AG08395 (cell line): ENCODE measurements around the gene TGM3.

Source experiments
- DNase-seq: peaks from one replicate; pipeline ENCODE4 v3.0.0; 2012; ENCODE audit warnings: mixed read lengths, low spot score

The TGM3 gene

DNA sequence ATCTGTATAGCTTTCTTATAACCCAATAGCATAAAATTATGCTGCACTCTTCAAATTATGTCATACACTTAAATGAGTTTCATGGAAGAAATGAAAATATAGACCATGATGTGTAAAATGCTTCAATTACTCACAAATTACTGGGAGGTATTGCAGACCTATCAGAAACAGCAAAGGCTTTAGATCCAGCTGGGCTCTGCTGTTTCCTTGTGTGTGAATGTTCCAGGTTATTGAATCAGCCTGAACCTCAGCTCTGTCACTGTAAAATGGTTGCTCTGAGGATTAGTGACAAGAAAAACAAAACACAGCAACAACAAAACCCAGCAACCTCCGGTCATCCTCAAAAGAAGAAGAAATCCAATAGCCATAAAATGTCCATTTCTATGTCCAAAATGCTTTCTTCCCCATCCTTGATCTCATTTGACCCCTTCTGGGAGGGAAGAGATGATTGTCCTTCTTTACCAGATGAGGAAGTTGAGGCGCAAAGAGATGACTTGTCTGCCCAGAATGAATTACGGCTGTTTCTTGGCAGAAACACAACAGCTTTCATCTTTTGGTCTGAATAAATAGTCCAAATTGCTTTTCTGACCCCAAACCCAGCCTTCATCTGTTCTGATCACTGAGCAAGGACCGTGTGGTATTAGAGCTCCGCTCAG lies 42.7 kb downstream of the TGM3 start:
- DNase-seq, result no peak

DNA sequence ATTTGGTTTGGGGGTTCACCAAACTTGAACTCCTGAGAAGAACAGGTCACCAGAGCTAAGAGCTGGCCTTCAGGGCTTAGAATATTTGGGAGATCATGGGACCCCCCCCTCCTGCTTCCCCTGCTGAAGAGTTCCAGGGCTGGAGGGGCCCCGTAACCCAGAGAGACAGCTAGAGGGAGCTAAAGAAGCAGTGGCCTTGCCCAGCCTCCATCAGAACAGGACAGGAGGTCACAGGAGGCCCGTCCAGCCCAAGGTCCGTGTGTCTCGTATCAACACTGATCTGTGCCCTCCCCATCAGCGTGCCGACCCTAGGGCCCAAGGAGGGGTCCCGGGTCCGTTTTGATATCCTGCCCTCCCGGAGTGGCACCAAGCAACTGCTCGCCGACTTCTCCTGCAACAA lies 44.3 kb downstream of the TGM3 start:
- no peak for DNase-seq

DNA sequence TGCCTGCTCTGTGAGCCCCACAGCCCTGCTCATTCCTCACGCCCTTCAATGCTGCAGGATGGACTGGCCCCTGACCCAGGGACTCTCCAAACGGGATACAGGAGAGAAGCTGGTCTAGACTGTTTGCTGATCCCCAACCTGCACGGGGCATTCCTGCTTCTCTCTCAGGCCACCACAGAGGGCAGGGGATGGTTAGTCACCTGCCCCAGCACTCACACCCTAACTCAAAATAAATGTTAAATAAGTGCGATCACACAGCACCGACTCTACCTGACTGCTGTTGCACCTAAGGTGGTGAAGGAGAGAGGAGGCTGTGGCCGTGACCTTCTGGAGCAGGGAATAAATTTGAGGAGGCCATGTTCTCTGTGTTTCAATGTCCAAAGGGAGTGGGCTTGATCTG lies 45.0 kb downstream of the TGM3 start:
- no peak for DNase-seq

DNA sequence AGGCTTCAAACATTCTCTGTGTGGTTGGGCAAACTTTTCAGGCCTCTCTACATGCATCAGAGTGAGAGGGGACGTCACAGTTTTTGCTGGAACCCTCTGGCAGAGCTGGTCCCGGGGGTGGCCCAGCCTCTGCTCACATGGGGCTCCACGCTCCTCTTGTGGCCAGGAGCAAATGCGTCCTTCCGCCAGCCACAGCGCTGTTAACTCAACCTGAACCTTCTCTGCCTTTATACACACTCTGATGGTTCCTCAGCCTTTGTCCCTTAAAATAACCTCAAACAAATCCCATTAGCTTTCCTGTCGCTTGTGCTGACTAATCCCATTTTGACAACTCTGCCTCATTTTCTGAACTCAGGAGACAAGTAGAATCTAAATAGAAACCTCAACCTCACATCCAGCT lies 45.5 kb downstream of the TGM3 start:
- DNase-seq, result no peak

DNA sequence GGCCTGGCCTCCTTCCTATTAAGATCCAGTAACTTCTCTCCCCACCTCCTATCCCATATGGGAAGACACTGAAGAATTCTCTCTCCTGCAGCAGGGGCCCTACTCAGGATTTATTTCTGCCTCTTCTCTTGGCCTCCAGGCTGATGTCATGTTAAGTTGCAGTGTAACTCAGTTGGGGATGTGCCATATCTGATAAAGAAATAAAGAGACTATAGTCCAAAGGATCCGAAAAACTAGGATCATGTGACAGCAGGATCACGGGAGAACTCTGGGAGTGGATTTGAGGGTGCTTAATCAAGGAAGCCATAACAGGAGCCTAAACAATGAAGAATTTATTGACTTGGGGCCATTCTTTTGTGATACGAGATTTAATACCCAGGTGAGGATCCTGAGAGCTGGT lies 46.4 kb downstream of the TGM3 start:
- DNase-seq, result no peak

DNA sequence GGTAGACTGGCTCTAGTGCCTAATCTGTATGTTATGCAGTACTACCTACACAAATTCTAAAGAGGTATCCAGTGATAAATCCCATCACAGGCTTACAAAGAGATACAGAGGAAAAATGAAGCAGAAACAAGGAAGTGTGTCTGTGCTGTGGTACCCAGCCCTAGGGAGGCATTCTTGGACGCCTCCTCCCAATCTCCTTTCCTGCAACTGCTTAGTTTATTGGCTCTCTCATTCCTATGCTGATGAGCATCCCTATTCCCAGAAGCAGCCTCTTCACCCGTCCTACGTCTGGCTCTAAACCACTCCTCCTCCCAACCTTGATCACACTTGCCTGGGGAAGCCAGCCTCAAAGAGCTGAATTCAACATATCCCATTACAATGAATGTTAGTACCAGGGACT lies 50.4 kb downstream of the TGM3 start:
- DNase-seq, result no peak

DNA sequence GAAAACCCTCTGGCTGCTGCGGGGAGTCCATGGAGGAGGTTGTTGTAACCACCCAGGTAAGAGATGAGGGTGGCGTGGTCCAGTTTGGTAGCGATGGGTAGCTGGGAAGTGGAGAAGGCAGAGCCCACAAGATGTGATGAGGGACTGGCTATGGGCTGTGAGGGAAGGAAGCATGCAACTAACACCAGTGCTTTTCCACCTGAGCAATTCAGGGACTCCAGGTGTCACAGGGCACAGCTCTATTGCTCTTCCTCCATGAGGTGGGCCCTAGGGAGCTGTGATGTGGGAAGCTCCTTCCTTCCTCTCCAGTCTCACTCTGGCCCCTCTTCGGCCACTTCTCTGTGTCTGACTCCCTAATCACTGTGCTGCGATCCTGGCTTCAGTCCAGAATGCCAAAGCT lies 52.5 kb downstream of the TGM3 start:
- DNase-seq, result no peak

DNA sequence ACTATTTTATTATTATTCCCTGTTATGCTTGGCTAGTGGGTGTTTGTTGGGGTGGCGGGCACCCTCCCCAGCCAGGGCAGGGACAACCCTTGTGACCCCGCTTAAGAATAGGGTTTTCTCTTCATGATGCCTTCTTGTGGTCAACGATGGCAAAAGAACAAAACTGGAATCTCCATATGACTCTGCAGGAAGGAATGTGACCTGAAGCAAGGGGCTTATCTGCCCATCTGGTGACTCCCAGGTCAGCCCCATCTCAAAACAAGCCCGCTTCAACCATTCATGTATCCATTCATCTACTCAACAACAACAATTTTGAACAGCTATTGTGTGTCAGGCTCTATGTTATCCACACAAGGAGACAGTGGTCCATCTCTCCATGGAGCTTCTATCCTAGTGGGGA lies 54.0 kb downstream of the TGM3 start:
- DNase-seq, result no peak

DNA sequence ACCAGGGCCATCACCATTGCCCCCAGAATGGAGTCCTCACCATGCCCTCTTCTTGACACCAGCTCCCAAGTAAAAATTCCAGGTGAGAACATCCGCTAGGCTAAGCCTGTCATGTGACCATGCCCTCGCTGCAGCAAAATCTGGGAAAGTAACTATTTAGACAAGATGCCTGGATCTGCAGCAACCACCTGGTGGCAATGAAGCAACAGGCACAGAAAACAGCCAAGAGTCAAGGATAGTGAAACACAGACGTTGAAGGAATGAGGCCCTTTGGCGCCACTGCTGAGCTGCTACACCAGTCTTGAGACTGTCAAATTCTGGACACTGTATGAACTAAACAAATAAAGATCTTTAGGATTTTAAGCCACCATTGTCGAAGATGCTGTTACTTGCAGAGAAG lies 54.8 kb downstream of the TGM3 start:
- DNase-seq, result no peak

DNA sequence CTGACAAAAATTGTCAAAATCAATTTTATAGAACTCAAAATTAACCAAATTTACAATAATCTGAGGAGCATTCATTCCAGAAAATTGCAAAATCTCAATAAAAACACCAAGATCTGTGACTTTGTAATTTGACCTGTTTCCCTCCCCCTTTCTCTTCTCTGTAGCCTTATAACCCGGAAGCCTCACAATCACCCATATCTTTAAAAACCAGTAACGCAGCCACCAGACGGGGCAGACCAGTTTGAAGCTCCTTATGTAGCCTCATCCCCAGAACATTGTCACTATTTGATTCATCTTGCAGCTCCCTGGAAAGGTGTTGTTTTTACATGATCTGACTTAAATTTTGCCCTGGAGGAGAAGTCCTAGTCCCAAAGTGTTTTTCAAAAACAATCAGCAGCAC lies 57.4 kb downstream of the TGM3 start:
- DNase-seq, result no peak

DNA sequence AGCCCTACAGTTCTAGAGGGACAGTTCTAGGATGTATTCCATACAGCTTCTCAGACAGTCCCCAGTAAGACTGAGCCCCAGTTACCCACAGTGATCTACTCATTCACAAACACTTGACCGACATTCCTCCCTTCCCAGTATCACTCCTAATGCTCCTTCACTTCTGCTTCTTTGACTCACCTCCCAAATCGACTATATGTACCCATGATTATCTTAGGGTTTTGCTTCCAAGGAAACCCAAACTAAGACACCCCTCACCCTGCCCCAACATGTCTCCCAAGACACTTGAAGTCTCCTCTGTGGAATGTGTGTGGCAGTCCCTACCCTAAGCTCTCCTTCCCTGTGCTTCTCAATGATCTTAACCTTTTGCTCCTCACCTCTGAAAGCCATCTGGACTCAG lies 61.3 kb downstream of the TGM3 start:
- DNase-seq, result no peak

DNA sequence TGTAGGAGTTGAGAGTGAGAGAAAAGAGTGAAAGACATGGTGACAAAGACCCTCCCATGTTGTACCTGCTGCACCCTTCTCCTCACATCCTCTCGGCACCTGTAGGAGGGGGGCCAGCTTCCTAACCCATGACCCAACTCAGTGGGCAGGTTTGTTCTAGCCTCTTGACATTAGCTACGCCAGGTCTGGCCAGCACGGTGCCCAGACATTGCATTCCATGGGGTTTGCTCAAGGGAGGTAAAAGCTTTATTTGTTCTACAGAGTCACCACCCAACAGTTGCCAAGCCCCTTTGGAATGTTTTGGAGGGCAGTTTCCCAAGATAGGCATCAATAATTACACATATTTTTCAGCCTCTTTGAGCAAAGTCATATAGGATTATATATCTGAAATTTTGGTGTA lies 62.2 kb downstream of the TGM3 start:
- DNase-seq, result no peak

DNA sequence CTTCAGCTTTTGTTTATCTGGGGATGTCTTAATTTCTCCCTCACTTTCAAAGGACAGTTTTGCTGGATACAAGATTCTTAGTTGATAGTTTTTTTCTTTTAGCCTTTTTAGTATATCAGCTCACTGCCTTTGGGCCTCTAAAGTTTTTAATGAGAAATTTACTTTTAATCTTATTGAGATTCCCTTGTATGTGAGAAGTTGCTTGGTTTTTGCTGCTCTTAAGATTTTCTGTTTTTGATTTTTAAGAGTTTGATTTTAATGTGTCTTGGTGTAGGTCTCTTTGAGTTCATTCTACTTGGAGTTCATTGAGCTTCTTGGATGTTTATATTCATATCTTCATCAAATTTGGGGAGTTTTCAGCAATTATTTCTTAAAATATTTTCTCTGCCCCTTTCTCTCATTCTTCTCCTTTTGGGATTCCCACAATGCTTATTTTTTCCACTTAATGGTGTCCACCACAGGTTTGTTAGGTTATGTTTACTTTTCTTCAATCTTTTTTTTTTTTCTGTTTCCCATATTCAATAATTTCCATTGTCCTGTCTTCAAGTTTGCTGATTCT lies 65.3 kb downstream of the TGM3 start:
- DNase-seq, result no peak

DNA sequence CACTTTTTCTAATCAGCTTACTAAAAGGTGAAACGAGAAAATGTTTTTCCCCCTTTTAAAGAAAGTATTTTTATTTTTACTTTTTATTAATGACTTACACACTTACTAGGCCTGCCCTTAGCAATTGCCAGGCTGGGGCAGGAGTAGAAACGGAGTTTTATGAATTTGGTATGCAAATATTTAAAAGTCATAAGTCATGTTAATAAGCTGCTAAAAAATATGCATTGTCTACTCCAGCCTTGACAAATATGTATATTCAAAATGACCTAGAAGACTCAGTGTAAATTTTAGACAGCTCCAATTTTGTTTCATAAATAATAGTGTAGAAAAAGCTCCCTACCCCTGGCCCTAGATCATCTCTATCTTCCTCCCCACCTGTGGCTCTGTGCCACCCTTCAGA lies 67.4 kb downstream of the TGM3 start:
- no peak for DNase-seq

DNA sequence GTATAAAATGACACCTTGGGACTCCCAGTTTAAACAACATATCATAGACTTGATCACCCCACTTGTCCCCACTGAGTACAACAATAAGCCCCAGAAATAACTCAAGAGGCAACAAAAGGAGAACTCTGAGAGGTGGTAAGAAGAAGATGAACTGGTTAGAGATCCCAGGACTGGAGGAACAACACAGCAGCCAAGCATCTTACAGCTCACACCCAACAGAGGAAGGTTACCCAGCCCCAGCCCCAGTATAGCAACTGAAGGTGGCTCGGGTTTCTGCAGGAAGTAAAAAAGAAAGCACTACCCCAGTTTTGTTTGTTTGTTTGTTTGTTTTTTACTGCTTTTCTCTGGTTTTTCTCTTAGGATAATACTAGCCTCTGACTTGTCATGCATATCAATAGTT lies 67.8 kb downstream of the TGM3 start:
- DNase-seq, result no peak

DNA sequence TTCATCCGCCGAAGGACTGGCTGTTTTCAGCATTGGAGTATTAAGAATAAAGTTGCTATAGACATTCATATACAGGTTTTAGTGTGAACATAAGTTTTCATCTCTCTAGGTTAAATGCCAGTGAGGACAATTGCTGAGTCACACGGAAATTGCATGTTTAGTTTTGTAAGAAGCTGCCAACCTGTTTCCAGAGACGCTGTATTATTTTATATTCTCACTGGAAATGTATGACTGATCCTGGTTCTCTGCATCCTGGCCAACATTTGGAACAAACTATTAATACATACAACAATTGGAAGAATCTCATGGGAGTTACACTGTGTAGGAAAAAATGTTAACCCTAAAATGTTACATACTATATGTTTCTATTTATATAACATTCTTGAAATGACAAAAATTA lies 68.2 kb downstream of the TGM3 start:
- DNase-seq, result no peak

DNA sequence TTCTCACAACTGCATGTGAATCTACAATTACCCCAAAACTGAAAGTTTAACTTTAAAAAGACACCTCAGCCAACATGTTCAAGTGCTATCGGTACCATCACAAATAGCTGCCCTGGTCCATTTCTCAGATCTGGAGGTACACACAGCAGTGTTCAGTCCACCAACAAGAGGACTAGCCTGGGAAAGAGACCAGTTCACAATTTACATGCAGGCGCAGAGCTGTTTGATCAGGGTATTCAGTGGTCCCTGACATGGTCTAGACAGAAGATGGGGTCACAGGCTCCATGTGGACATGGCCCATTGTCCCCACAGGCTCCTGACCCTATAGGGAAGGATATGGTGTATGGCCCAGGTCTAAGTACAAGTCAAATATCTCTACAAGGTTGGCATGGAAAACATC lies 69.3 kb downstream of the TGM3 start:
- no peak for DNase-seq

DNA sequence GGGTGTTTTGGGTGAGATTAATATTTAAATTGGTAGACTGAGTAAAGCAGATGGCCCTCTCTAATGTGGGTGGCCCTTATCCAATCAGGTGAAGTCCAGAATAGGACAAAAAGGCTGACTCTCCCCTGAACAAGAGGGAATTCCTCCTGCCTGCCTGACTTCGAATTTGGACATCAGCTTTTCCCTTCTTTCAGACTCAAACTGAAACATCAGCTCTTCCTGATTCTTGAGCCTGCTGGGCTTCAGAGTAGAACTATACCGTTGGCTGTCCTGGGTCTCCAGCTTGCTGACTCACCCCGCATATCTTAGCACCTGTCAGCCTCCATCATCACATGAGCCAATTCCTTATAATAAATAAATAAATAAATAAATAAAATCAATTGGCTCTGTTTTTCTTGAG lies 69.9 kb downstream of the TGM3 start:
- DNase-seq, result no peak

DNA sequence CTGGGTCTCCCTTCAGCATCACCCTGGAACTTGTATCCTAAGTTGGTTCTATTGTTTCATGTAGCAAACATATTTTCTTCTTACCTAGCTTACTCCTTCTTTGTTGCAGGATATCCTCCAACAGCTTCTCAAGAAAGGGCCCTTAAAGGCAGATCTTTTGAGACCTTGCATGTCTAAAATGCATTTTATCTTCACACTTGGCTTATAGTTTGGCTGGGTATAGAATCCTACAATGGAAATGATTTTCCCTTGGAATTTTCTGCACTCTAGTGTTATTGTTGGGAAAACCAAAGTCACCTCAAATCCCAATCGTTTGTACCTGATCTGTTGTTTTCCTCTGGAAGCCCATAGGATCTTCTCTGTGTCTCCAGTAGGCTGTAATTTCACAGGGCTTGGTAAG lies 72.8 kb downstream of the TGM3 start:
- DNase-seq, result no peak

DNA sequence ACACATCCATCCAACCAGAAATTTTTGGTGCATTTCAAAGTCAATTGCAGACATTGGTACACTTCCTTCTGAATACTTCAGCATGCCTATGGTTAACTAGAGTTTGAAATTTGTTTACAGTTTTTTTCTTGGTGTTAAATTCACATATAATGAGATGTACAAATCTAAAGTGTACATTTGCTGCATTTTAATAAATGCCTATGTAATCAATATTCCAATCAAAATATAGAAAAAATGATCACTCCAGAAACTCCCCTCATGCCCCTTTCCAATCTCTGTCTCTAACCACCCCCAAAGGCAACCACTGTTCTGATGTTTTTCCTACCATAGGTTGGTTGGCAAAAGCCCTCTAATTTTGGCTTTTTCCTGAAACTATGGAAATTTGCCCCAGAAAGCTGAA lies 77.3 kb downstream of the TGM3 start:
- DNase-seq, result no peak

DNA sequence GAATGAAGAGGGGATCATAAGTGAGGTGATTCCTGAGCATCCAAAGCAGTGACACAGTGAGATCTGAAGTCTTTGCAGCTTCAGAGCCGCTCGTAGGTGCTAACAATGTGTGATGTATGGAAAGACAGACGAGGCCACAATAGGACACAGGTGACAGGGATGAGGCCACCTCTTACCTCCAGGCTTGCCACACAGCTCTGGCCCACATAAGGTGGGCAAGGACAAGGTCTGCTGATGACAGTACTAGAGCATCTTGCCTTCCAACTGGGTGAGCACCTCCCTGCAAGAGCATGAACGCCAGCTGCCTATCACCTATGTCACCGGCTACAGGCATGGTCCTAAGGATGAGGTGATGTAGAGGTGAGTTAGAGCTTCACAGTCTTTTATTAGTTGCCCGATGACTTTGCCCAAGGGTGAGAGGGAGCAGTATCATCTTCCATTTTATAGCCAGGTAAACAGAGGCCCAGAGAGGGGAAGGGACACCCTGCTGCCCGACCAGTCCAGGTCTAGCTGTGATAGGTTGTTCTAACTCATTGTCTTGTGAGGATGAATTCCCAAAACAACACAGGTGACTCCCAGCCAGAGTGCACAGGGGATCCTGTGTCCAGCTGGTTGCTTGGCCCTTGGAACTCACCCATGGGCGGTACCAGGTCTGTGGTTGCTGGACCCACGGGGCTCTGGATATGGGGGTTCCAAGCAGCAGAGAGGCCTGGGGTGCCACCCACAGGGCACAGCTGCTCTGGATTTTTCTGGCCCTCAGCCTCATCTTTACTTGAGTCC lies 78.7 kb downstream of the TGM3 start:
- DNase-seq, result no peak

DNA sequence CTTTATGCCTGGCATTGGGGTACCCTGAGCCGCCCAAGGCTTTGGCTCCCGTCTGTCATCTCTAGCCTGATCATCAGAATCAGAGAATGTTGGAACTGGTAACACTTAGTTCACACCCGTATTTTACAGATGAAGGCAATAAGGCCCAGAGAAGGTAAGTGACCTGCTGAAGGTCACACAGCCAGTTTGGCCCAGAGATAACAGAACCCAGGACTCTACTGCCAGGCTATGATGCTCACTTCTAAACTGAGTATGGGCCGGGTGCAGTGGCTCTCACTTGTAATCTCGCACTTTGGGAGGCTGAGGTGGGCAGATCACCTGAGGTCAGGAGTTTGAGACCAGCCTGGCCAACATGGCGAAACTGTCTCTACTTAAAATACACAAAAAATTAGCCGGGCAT lies 83.1 kb downstream of the TGM3 start:
- DNase-seq, result no peak

DNA sequence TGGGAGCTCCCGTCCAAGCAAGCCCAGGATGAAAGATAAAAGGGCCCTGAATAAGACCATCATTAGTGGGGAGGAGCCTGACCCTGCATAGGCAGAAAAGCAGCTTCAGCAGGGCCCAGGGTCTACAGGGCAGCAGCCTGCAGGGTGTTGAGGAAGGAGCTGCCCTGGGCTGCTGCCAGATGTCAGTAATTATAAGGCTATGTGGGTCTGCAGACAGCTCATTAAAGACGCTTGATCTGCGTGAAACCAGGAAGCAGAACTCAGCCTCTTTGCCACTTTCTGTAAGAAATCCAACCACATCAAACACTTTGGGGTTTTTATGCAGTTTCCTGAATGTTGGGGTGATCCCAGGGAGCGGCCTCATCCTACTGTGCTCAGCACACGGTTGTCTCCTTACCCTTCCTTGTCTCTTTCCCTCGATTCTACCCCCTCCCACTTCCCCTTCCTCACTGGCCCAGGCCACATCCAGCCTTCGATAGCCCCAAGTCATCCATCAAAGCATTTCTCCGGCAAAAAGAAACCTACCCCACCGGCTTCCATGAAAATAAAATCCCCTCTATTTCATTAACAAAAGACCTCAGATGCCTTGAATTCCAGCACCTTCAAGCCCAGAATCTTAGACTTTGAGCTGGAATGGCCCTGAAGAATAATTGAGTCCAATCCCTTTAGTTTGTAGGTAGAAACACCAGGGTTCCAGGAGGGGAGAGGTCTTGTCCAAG lies 83.9 kb downstream of the TGM3 start:
- DNase-seq, result no peak
